GM19043 (cell line): ENCODE data around the gene ENC1.

ENCODE experiments used
- ATAC-seq: cut with Tn5 transposase; IDR thresholded peaks from one replicate; pipeline ENCODE4 v1.9.1; 2021; ENCODE audit warnings: low read depth; ENCODE audit not compliant: unreplicated experiment

Gene ENC1

DNA sequence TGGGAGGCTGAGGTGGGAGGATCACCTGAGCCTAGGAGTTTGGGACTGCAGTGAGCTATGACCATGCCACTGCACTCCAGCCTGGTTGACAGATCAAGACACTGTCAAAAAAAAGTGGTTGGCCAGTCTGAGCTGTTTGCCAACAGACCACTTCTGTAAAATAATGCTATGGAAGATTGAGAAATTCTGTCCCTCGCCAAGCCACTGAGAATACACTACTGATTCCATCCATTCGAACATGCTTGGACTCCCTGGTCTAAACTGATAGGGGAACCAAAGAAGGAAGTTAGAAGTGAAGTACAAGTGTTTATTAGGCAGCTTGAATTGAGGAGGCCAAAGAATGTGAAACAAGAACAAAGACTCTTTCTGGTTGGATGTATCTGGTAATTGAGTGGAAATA is 27.2 kb downstream of the ENC1 start:
- ATAC-seq = no peak

DNA sequence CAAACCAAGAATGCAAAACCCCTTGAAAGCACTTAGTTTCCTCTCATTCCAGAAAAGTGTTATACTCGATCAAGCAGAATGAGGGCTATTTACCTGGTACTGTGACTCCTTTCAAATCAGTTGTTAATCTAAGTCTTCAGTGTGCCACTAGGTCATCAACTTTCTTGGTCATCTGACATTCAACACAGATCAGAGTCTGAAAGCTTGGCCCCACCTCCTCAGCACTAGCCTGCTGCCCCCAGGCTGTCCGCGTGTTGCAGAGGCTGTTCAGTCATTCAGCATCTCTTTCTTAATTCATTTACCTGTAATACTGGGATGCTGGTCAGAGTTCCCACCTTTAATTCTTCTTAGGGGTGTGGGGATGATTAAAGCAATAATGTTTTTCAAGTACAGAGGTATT is 28.5 kb downstream of the ENC1 start:
- no peak for ATAC-seq

DNA sequence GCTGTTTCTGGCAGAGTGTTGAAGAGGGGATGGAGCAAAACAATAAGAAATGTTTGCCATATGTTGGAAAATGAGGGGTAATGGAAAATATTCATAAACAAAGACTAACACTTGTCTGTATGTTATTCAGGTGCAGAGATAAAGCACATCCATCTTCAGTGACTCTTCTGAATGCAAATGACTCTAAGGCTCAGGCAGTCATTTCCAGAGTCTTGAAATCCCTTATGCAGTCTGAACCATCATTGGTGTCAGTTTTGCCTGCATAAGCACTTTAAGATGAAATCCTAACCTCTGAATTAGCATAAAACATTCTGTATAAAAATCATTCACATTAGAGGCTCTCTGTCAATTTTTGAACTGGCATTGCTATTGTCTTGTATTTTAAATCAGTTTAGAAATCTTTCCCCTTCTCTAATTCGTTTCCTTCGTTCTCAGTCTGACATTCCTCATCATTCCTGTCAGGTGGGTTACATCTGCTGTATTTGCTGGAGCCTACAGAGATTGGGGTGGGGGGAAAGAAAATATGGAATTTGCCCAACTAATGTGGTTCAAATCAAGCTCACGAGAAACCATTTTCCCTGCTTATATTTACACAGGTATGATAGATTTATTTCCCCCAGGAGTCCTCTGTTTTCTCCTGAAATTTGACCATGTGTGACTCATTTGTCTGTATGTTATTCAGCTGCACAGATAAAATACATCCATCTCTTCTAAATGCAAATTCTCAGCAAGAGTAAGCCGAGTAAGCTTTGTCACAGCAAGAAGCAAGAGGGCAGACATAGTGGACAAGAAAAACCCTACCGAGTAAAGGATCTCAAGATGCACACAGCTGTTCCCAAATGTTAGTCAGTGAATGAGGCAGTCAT is 31.6 kb downstream of the ENC1 start:
- ATAC-seq = no peak

DNA sequence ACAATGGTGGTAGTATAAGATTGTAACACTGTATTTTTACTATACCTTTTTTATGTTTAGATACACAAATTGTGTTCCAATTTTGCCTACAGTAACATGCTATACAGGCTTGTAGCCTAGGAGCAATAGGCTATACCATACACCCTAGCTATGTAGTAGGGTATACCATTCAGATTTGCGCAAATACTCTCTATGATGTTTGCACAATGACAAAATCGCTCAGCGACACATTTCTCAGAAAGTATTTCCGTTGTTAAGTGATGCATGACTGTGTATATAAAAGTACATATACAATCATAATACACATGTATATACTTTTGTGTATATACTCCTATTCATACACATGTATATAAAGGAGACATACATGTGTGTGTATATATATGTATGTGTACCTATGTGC is 34.8 kb downstream of the ENC1 start:
- ATAC-seq = no peak

DNA sequence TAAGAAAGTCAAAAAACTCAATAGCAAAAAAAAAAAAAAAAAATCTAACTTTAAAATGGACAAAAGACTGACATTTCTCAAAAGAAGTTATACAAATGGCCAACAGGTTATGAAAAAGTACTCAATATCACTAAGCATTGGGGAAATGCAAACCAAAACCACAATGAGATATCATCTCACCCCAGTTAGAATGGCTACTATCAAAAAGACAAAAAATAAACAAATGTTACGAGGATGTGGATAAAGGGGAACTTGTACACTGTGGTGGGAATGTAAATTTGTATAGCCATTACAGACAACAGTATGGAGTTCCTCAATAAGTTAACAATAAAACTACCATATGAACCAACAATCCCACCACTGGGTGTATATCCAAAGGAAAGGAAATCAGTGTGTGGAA is 37.2 kb downstream of the ENC1 start:
- no peak for ATAC-seq

DNA sequence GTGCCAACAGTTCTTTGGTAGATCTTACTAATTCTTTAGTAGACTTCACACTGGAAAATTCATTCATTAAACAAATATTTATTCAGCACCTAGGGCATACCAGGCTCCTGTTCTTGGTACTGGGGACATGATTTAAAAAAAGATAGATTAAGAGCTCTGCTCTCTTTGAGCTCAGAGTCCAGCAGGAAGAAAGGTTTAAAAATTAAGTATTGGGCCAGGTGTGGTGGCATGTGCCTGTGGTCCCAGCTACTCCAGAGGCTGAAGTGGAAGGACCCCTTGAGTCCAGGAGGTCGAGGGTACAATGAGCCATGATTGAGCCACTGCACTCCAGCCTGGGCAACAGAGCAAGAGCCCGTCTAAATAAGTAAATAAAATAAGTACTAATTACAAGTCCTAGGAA is 41.4 kb downstream of the ENC1 start:
- no peak for ATAC-seq

DNA sequence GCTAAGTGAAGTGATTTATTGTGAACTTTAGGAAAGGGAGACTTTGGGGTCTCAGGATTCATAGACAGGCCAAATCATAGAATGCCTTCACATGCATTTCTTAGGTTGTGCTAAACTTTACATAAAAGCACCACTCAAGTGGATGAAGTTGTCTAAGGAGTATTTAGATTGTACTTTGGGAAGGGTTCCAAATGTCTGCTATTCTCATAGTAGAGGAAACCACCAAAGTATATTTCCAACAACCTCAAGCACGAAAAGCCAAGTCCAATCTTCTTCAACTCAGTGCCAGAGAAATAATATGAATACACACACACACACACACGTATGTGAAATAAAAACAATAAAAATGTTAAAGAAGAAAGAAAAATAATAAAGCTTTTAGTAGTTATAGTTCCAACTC is 41.8 kb downstream of the ENC1 start:
- ATAC-seq = no peak

DNA sequence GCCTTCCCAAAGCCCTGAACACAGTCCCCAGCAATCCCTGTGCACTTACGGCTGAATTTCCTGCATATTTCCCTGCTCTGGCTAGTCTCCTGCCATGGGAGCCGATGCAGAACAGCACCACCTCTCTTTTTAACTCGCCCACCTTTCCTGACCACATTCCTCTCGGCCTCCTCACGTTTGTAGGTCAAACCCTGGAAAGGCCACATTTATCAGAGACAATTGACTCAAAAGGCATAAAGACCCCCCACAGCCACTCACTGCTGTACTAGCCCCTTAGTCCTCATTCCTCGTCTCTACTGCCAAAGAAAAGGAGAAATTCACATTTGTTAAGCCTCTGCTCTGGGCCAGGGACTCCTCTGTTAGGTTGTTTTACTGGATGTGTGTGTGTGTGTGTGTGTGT is 43.6 kb downstream of the ENC1 start:
- no peak for ATAC-seq

DNA sequence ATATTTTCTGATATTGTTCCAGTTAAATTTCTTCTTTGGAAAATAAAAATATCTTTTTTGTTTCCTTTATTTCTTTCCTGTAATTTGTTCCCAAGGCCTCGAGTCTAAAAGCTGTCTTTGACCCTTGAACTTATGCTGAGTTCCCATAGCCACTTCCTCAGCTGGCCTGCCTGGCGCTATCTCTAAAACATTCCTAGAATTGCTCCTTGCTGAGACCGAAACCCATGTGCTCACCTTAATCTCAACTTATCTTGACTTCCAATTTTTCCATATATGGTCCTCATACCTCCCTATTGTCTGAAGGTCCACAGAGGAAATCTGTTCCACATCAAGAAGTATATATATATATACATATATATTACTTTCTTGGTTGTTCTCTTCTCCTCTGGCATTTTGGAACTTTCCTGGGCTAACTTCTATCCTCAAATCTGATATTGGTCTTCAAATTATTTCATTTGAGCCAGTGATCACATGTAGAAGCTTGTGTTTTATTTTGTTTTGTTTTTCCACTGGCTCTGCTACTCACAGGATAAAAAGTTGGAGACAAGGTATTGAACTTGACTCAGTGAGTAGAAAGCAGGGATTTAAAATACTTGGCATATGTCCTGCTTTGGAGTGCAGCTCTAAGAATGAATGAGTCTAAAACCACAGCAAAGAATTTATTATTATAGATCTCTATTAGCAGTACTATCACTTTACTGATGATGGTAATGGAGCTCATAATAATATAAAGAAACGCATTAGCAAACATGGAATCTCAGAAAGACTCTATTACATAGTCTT is 45.2 kb downstream of the ENC1 start:
- ATAC-seq = no peak

DNA sequence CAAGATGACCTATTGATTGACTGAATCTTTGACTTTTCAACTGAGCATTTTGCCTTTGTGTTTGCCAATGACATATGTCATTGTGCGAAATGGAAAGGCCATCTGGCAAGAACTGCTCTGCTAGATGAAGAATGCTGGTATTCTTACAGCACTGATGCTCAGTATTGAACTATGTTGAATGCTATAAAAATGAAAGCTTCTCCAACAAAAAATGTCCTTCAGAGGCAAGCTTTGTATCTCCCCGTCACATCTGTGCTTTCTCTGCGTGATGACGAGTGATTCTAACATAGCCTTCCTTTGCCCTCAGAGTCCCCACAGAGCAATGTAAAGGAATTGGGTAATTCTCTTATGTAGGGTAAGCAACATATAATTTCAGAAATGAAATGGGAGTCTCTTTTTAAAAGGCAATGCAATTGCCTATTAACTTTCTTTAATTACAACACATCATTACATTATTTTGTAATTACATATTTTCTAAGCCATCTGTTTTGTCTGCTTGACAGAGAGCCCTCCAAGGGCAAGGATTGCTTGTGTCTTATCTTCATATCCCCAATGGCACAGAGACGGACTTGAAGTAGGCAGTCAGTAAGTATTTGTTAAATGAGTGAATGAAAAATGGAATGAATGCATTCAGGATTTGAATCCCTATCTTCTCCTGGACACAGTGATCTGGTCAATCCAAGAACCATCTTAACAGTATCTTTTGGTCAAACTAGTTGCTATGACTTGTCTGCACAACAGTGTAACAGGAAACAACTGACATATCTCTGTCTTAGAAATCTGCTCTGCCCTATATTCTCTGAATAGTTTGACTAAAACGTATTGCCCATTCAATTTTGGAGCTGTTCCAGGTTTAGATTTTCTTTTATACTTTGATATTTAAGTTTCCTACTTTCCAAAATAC is 46.1 kb downstream of the ENC1 start:
- ATAC-seq = no peak

DNA sequence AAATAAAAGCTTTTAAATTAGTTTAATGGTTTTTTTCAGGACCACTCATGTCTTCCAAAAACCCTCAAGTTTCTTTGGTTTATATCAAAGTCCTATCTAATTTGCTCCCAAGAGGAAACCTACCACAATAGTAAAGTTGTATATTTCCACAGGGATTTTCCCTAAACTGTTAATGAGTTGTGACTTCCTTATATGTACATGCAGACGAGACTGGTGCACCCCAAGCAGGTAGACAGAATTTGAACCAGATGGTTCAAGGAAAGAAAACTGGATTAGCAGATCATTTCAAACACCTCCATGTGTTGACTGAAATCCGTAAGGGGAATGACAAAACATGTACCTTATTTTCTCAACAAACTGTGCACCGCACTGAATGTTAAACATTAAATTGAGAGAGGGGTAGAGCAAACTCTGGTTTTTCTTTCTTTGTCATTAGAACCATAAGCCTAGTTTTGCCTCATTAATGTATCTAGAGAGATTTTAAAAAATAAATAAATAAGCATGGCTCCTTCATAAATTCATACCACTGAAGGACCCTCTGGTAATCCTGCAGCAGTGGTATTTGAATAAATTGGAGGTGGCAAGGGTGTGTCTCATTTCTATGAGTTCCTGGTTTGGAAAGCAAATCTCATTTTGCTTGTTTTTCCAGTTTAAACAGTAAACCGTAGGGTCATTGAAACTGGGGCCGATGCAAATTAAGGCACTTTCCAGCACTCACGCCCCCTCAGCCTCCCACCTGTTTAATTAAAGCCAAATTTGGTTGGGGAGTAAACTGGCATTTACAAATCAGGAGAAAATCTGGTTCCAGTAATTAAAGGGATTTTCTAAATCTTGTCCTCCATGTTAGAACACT is 51.1 kb downstream of the ENC1 start:
- ATAC-seq = no peak

DNA sequence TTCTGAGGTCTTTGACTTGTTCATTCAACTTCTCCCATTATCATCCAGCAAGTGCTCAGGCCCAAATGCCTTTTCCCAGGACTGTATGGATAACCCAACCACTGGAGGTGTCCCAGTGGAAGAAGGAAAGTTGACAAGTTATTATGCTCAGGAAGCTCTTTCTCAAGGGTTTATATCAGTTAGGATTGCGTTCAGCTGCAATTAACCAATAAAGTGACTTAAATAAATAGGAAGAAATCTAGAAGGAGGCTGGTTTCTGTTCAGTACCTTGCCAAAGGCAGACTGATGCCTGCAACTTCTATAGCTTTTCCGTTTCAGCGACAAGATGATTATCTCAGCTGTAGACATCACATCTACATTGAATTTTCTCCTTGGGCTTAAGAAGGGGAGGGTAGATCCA is 52.1 kb downstream of the ENC1 start:
- ATAC-seq = no peak

DNA sequence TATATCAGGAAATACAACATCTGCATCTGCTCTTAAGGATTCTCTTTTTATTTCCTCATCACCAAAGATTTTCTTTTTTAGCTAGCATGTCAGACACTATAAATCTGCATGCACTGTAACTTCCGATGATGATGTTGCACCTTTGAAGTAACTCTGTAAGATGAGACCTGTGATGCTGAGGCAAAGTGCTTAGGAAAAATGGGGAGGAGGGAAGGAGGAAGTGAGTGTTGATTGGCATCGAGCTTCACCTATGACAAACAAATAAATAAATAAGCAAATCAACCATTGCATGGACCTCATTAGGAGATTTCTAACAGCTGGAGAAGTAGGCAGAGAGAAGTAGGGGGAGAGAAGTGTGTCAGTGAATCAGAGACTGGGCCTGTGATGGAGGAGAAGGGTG is 52.6 kb downstream of the ENC1 start:
- no peak for ATAC-seq

DNA sequence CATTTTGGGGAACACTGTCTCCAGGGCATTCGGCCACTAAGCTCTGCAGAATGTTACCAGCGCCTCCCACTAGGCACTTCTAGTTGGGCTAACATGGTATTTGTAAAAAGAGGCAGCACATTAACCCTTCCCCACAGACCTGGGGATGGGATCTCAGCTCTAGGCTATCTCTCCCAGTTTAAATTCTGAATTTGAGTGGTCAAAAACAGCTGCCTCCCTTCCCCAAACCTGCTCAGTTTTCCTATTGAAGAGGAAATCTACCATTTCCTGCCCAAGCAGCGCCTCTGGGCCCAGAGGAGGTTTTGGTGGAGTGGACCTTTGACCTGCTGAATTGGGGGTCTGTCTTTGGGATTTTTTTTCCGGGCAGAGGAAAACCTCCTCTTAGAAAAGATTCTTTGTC is 53.2 kb downstream of the ENC1 start:
- ATAC-seq = no peak

DNA sequence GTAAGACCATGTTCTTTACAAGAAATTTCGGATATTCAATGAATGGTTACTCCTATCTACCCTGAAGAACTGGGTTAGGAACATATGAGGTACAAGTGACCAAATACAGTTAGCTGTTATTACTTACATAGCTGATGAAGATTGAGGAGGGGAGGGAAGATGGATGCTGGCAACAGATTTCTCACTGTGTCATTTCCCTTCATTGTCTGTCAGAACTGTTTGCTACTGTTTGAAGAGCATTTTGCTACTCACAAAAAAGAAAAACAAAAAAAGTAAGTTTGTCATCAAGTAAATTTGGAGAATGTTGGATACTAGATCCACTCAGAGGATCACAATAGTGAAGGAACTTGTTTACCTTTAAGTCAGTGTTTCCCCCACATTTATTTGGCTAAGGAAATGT is 53.7 kb downstream of the ENC1 start:
- ATAC-seq = no peak

DNA sequence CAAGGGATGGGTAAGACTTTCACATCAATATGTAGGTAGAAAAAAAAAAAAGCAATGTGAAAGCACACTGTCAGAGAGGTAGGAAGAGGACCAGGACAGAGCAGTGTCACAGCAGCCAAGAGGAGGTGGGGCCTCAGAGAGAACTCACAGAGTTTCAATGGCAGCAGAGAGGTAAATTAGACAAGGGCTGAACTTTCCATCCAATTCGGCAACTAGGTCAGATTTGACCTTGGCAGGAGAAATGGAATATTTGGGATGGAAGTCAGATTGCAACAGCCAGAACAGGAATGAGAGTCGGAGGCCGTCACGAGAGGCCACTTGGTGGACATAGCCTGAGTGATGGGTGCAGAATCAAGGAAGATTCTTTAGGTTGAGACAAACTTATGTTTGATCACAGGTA is 57.7 kb downstream of the ENC1 start:
- no peak for ATAC-seq

DNA sequence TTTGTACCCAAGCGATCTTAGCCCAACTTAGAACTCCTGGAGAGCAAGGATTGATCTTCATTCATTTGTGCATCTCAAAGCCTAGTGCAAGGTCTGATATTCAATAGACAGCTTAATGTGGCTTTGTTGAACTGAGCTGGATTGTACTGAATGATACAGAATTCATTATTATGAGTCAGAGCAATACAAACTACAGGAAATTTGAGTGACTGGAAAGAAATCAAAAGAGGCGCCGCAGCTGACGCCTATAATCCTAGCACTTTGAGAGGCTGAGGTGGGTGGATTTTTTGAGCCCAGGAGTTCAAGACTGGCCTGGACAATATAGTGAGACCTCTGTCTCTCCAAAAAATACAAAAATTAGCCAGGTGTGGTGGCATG is 58.6 kb downstream of the ENC1 start:
- no peak for ATAC-seq

DNA sequence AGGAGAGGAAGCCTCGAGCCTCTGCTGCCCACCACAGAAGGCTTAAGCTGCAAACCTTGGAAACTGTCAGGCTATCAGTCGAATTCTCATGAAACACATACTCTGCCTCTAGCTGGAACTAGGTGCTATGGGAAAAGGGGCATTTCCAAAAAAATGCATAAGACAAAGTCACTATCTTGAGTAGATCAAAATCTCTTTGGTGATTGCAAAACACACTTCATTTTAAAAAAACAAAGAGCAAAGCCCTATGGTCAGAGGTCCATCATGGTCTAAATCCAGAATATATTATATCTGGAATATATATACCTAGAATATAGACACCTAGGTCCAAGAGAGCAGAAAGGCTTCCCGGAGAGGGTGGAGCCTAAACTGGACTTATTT is 59.8 kb downstream of the ENC1 start:
- ATAC-seq = no peak

DNA sequence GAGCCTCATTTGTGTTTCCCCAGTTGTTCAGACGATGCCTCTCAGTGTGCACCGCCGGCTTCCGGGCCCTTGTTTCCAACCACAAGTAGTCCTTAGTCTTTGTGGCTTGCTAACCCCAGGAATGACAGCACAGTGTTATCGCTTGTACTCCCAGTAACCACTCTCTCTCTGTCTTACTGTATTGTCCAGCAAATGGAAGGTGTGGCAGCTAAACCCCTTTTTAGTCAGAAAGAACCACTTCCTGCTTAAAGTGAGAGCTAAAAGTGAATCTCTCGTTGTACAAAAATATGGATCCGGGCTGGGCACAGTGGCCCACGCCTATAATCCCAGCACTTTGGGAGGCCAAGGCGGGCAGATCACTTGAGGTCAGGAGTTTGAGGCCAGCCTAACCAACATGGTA is 61.3 kb downstream of the ENC1 start:
- peak; percentile 68 for ATAC-seq

DNA sequence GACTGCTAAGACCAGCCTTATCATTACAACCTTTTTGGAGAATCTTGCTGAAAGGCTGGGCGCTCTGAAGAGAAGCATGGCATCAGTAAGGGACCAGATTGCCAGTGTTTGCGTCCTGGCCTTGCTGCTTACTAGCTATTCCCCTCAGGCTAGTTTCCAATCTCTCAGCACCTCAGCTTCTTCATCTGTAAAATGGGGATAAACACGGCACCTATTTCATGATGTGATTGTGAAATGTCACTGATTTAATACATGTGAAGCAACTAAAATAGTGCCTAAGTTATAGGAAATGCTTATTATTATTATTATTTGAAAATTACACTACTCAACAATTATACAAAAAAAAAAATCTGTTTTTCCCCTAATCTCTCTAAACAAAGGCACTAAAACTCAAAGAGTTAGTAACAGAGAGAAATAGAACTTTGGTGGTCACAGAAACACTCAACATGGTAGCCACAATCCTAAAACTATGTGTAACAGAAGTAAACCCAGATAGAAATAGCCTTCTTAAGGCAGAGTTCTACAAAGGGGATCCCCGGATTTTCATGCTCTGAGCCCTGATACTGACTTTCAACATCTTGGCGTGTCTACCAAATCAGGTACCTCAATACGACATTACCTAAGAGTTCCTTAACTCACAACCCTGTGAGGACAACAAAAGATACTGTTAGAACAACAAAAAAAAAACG is 62.0 kb downstream of the ENC1 start:
- ATAC-seq = no peak
